HG02678 (cell line): Measurements from ENCODE around the gene SALL3.

Source experiments
- ATAC-seq: cut with Tn5 transposase; IDR thresholded peaks from one replicate; pipeline ENCODE4 v1.9.1; 2021; ENCODE audit warnings: mild to moderate bottlenecking, moderate library complexity; ENCODE audit not compliant: unreplicated experiment

The SALL3 gene

DNA sequence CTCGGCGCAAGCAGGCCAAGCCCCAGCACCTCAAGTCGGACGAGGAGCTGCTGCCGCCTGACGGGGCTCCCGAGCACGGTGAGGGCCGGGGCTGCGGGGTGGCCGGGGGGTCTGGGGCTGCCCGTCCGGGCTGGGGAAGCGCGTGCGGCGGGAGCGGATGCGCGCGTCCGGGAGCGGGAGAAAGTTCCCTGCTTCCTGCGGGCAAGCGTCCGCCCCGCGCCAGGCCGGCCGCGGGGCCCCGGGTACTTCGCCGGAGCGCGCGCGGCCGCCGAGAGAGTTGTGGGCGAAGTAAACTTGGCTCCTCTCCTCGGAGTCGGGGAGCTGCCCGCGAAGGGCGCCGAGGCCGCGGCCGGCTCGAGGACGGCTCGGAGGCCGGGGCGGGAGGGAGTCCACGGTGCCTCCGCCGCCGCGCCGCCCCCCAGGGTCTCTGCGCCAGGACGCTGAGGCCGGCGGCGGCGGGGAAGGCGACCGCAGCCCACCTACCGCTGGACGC, 707 bp downstream of the SALL3 start:
- ATAC-seq: no peak

DNA sequence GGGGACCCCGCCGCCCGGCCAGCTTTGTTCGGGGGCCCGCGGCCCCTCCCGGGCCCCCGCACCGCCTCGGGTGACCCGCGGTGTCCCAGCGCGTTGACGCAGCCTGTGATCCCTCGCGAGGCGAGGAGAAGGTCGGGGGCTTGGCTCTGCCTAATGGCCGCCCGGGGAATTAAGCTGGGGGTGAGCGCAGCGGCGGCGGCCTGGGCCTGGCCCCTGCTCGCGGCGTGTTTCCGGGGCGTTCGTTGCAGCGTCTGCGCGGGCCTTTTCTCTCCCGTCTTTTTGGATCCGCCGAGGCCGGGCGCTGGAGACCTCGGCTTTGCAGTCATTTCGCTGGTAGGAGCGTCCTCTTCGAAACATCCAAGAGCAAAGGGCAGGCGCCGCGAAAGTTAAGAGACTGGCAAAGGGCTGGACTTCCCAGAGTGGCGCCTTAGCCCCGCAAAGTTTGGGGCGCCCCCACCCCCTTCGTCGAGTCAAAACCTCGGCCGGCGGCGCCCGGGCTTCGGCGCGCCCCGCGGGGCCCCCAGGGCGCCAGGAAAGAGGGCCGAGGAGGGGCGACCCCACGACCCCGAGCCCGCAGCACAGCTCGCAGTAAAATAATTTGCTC, 1.3 kb downstream of the SALL3 start:
- ATAC-seq: no peak

DNA sequence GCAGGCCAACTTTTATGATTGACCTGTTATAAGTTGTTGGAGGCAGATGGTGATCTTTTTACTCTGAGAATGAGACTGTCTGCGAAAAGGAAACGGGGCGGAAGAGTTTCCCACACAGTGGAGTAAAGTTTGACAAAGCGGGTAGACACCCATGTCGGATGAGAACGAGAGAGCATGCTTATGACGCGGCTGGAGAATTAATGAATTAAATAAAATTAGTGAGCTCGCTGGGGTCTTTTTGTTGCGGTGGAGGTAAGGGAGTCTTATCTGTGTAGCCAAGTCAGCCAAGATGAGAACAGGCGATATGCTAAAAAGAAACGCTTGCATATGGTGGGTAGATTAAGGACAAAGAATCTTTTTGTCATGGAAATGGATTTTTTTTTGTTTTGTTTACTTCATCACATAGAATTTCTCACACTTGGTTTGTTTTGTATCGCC, 1.8 kb downstream of the SALL3 start:
- no peak for ATAC-seq

DNA sequence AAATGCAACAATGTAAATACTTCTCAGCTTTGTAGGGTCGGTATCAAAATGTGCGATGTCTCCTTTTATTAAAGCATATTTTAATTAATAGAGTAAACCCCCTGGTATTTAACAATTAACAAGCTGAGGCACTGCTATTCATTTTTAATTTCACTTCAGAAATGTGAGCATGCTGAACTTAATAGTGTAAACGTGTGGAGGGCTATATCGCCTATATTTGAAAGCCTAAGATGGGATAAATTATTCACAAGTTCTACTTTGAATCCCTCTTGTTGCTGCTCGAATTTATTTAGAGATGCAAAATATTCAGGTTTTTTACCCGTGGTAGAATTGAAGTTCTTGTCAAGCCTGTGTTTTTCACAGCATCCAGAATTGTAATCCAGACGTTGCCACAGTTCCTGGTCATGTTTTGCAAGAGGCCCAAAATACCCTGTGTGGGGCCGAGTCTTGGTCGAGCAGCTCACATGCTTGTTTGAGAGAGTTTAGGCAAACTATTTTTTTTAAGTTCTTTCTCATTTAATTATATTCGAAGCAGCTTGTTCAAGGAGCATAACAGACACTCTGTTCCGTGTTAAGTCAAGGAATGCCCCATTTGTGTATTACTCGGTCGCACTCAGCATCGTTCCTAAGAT, 2.5 kb downstream of the SALL3 start:
- ATAC-seq: no peak

DNA sequence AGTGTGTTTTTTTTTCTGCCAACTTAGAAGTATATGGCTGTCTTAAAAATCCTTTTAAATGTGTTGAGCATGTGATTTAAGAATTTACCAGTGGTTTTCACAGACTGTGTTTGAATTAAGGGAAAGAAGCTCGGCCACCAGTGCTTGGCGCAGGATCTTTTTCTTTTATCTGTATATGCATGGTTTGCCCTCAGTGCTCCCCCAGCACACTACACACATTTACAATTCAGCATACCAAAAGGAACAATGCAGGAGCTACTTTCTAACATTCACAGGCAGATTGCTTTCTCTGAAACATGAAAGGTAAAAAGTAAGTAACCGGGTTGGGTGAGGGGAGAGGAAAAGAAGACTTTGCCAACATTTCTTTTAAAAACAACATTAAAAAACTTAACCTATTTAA, 3.9 kb downstream of the SALL3 start:
- no peak for ATAC-seq

DNA sequence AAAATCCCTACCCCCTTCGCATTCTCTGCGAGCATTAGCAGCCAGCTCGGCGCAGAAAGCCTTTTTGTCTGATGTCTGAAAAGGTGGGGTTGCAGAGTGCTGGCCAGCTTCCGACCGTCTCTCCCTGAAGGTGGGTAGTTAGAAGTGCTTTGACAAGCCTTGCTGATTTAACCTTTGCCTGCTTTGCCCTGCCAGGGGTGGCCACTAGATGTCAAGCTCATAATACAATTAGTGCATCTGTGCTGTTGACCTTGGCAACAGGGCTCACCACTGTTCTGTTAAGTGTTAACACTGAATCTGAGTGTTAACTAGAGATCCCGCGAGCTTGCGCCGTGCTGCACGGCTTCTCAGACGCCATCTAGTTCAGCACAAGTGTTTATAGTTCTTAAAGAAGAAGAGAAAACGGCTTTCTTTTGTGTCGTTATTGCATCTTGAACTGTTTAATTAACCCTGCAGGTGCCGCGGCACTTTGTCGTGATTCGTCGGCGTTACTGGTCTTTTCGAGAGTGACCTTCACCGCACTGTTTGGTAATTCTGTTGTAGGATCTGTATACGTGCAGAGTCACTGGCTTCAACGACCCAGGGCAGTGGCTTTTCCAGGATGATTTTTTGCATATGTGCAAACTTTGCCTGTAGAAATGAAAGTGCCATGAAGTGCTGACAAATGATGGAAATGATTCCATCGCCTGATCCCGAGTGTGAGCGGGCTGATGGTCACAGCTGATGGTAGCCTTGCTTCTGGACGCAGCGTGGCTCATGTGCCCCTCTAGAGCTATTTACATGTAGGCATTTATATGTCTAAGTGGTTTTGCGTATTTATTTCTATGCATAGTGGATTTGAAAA, 5.5 kb downstream of the SALL3 start:
- ATAC-seq: no peak

DNA sequence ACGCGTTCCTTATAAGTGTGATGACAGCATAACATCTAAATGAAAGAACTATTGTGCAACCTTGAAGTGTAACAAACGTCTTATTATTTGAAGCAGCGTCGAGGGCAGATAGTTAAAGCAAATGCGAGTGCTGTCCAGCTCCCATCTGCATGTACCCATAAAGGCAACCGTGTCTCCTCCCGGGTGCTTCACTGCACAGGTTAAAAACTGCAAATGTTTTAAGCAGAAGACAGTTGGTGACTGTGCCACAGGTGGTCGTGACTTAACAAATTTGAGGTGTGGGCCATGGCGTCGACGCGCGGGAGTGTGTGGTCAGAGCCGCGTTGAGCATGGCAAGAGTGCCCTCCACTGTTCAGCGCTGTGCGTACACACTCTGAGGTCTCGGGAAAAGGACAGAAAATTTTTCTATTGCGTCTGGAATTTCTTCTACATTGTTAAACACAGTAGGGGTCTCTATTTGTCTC, 6.4 kb downstream of the SALL3 start:
- no peak for ATAC-seq

DNA sequence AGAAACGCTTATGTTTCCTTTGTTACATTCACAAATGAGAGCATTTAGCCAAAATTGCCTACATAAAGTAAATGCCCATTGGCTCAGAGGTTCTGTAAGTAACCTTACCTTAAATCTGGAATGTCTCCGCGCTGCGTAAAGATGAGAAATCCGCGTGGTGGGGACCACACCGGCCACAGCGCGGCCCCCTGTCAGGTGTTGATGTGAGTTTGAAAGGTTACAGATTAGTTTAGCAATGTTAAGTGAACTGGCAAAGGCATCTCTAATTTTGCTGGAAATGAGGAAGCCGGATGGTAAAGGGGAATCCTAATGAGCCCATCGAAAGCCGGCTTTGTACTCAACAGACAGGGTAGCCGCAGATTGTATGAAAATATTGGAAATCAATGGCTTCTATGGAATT, 11.8 kb downstream of the SALL3 start:
- no peak for ATAC-seq

DNA sequence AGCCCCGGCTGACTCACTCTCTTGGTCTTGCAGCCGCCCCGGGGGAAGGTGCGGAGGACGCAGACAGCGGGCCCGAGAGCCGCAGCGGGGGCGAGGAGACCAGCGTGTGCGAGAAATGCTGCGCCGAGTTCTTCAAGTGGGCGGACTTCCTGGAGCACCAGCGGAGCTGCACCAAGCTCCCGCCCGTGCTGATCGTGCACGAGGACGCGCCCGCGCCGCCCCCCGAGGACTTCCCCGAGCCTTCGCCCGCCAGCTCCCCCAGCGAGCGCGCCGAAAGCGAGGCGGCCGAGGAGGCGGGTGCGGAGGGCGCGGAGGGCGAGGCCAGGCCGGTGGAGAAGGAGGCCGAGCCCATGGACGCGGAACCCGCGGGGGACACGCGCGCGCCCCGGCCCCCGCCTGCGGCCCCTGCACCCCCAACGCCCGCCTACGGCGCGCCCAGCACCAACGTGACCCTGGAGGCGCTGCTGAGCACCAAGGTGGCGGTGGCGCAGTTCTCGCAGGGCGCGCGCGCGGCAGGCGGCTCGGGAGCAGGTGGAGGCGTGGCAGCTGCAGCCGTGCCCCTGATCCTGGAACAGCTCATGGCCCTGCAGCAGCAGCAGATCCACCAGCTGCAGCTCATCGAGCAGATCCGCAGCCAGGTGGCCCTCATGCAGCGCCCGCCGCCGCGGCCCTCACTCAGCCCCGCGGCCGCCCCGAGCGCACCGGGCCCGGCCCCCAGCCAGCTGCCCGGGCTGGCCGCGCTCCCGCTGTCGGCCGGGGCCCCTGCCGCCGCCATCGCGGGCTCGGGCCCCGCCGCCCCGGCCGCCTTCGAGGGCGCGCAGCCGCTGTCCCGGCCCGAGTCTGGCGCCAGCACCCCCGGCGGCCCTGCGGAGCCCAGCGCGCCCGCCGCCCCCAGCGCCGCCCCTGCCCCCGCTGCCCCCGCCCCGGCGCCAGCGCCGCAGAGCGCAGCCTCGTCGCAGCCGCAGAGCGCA, 12.7 kb downstream of the SALL3 start:
- no peak for ATAC-seq

DNA sequence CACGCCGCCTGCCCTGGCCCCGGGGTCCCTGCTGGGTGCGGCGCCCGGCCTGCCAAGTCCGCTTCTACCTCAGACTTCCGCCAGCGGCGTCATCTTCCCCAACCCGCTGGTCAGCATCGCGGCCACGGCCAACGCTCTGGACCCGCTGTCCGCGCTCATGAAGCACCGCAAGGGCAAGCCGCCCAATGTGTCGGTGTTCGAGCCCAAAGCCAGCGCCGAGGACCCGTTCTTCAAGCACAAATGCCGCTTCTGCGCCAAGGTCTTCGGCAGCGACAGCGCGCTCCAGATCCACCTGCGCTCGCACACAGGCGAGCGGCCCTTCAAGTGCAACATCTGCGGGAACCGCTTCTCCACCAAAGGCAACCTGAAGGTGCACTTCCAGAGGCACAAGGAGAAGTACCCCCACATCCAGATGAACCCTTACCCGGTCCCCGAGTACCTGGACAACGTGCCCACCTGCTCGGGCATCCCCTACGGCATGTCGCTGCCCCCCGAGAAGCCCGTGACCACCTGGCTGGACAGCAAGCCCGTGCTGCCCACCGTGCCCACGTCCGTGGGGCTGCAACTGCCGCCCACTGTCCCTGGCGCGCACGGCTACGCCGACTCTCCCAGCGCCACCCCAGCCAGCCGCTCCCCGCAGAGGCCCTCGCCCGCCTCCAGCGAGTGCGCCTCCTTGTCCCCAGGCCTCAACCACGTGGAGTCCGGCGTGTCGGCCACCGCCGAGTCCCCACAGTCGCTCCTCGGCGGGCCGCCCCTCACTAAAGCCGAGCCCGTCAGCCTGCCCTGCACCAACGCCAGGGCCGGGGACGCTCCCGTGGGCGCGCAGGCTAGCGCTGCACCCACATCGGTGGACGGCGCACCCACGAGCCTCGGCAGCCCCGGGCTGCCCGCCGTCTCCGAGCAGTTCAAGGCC, 13.7 kb downstream of the SALL3 start:
- ATAC-seq: no peak

DNA sequence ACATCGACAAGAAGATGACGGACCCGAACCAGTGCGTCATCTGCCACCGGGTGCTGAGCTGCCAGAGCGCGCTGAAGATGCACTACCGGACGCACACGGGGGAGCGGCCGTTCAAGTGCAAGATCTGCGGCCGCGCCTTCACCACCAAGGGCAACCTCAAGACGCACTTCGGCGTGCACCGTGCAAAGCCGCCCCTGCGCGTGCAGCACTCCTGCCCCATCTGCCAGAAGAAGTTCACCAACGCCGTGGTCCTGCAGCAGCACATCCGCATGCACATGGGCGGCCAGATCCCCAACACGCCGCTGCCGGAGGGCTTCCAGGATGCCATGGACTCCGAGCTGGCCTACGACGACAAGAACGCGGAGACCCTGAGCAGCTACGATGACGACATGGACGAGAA, 14.4 kb downstream of the SALL3 start:
- no peak for ATAC-seq

DNA sequence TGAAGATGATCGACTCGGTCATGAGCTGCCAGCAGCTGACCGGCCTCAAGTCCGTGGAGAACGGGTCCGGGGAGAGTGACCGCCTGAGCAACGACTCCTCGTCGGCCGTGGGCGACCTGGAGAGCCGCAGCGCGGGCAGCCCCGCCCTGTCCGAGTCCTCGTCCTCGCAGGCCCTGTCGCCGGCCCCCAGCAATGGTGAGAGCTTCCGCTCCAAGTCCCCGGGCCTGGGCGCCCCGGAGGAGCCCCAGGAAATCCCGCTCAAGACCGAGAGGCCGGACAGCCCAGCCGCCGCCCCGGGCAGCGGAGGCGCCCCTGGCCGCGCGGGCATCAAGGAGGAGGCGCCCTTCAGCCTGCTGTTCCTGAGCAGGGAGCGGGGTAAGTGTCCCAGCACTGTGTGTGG, 14.9 kb downstream of the SALL3 start:
- ATAC-seq: no peak

DNA sequence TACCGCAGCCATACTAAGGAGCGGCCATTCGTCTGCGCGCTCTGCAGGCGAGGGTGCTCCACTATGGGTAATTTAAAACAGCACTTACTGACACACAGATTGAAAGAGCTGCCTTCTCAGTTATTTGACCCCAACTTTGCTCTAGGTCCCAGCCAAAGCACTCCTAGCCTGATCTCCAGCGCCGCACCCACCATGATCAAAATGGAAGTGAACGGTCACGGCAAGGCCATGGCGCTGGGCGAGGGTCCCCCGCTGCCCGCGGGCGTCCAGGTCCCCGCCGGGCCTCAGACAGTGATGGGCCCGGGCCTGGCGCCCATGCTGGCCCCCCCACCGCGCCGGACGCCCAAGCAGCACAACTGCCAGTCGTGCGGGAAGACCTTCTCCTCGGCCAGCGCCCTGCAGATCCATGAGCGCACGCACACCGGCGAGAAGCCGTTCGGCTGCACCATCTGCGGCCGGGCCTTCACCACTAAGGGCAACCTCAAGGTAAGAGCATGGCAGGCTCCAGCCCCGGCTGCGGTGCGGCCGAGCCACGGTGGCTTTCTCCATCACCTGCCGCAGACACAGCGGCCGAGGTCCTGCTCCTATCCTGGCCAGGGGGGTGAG, 15.5 kb downstream of the SALL3 start:
- no peak for ATAC-seq

DNA sequence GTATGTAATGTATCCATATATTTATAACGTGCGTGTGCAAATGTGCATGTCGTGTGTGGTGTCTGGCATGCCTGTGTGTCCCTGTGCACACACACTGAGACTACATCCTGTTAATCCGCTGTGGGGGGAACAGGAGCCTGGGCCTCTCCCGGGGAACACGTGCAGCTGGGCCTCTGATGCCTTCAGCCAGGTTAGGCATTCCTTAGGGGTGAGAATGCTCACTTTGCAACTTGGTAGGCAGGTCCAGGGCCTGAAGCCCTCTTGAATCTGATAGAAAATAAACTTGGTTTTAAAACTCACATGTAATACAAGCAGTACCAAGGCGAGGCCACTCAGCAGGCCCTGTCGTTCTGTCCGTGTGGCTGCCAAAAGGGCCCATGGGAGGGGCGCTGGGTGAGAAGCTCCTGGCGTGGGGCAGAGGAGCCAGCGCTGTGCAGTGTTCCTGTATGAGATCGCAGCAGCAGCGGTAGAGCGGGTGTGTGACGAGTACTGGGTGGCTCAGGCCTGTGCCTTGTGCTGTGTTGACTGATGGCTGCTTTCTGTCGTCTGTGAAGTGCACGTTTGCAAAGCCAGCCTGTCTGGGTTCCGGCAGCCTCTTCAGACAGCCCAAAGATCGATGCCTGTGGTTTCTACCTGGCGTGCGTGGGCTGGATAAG, 16.2 kb downstream of the SALL3 start:
- no peak for ATAC-seq

DNA sequence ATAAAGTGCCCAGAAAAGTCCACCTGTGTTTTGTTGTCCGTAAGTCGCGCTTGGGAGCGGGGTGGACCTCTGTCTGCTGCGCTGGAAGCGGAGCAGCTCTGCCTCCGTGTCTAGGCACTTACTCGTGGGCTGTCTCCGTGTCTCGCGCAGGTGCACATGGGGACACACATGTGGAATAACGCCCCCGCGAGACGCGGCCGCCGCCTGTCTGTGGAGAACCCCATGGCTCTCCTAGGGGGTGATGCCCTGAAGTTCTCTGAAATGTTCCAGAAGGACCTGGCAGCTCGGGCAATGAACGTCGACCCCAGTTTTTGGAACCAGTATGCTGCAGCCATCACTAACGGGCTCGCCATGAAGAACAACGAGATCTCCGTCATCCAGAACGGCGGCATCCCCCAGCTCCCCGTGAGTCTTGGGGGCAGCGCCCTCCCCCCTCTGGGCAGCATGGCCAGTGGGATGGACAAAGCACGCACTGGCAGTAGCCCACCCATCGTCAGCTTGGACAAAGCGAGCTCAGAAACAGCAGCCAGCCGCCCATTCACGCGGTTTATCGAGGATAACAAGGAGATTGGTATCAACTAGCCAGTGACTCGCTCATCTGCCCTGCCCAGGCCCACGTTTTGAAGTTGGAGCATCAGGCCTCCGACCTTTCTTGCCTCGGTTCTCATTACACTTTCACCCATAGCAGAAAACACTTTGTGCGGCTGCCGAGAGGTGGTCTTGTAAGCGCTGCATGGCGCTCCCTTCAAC, 17.3 kb downstream of the SALL3 start:
- no peak for ATAC-seq

DNA sequence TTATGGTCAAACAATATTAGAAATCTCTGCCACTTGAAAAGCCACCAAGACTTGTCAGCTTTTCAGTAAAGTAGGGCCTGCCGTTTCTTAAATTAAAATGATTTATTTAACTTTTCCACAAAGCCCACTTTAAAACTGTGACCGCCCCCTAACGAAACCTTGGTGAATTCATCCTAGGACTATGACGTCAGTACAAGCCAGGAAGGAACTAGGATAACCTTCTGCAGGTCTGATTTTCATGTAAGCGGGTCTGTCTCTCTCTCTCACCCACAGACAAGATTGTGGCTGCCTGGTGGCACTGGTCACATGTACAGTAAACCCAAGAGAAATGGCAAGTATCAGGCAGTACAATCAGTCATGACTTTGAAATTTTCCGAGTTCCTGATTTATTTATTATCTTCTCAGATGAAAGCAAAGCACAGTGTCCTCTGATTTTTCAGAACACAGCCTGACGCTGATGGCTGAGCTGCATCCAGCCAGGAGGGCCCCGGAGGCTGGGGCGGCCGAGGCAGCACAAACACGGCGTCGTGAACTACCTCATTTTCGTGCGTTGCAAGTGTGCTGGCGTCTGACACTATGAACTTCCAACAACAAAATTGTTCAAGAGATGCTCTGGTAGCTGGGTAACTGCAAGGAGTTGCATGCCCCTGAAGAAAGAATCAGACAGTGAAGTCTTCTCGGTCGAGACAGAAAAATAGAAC, 18.9 kb downstream of the SALL3 start:
- no peak for ATAC-seq

DNA sequence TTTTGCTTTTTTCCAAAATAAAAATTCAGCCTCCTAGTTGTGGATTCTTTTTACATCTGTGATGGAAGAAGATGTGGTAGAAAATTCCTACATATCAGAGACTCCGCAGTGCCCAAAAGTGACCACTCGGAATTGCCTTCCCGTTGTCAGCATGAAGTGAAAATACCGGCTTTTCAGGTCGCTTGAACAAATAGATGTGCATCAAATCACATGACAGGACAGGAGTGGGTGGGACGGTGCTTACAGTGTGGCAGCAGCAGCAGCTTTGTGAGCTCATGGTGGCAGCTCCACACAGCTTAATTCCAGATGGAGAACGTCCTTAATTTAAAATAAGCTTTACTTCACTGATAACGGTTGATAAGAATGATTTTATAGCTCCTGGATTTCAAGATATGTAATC, 20.3 kb downstream of the SALL3 start:
- no peak for ATAC-seq
